Right renal pelvis (tissue), 4 donors: ENCODE data around the gene CACHD1. TPM values are rescaled to one million over a fixed set of nuclear protein-coding genes. Genes with fewer than 3 reads are reported as not detected.
"Not testable (repeated sequence)": the region's sequence is repeated elsewhere in the genome, so short reads cannot be mapped to it uniquely, and the experiment has no call there.

Source experiments
- DNase-seq, 4 donors: peaks; one replicate each; pipeline ENCODE4 v3.0.0-alpha.2; 2013; ENCODE audit warnings: low read depth in 4 of 4, low spot score in 3 of 4, missing footprints in 1 of 4
- polyA plus RNA-seq, 4 donors: library from polyadenylated mRNA; unstranded; fragments of 120-200 nt; gene quantifications; one replicate each; pipeline ENCODE4 v1.2.1, GENCODE V29; 2013; ENCODE audit not compliant: insufficient read length in 4 of 4

Gene CACHD1
- polyA plus RNA-seq, 4 donors, result 51.8 to 65.1 (median 56.4) TPM

DNA sequence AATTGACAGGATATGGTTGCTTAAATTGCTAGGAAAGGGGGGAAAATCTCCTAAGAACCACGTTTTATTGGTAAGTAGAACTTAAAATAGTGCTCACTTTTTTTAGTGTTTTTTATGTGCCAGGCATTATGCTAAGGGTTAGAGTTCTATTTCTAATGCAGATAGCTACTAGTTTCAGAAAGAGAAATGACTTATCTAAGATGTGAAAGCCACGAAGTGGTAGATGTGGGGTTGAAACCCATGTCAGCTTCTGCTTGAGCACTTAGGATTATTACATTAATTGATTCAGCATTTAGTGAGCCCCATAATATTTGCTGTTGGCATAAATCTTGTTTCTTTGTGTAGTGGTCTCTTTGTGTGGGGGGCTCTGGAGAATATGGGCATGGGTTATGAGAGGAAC is 24.7 kb downstream of the CACHD1 start:
- DNase-seq, result no peak

DNA sequence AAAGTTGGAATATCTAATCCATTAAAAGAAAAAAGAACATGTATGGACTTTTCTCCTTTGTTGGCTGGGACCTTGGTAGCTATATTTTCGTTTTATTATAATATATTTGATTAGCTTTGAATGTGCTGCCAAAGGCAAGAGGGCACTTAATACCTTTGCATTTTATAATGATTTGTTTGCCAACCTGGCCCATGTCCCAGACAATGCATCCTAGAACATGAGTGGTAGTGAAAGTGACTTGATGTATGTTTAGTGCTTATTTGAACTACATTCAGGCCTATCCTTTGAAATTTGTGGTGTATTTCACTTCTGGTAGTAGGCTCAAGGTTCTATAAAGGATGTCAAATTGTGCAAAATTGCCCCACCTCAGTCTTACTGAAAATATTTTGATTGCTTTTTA is 25.9 kb downstream of the CACHD1 start:
- DNase-seq, result no peak

DNA sequence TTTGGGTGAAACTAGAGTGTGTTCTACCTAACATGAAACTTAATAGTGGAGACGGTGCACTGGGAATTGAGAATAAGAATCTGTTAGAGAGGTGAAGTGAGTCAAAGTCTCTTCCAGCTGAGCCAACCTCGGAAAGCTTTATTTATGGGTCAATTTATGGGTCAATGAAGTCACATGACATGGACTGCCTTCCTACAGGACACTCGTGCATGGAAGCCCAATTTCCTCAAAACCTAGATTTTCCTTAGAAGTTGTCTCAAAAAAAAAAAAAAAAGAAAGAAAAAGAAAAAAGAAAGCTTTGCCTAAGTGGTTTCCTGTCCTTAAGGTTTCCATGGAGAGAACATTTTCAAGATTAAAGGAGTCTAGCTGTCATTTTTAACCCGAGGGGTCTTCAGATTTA is 26.7 kb downstream of the CACHD1 start:
- DNase-seq, result no peak

DNA sequence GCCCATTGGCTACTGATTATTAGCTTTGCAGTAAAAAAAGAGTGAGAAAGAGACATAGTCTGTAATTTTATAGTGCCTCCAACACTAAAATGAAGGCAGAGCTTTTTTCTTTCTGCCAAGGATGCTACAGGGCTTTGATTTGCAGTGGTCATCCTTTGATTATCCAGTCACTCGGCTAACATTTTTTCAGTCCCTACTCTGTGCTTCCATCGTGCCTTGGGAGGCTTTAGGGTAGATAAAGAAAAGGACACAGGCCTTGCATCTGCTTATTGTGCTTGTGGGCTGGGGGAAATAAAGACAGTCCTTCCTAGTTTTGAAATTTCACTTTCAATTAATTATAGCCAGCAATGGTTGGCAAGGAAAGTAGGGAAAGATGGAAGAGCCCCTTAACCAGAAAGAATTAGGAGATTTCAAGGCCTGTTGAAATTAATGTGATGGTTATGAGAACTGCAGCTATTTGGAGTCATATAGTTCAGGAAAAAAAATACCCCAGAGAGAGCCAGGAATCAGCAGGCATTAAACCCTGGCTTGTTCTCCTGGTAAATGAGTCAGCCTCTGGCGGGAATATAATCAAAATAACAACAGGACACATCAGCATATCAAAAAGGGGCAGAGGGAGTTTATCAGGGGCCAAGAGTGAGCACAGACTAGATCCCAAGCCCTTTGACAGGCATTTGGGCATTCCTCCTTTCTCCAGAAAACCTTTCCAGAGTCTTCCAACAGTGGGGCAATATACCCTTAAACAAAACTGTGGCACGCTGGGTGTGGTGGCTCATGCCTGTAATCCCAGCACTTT is 27.4 kb downstream of the CACHD1 start:
- no peak for DNase-seq

DNA sequence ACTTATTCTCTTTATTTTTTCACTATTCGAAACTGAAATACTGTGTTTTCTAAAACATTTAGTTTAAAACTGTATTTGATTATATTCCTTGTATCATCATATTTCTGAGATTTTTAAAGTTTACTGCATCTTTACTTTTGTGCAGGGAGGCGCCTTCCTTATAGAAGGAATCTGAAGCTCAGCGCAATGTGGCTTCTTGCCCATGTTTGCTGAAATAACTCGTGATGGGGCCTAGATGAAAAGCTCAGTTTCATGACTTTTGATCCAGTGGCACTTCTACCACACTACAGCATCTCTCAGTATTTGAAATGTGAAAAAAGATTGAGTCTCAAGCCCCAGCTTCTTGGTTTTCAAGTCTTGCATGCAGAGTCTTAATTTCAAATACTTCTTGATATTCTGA is 28.4 kb downstream of the CACHD1 start:
- no peak for DNase-seq

DNA sequence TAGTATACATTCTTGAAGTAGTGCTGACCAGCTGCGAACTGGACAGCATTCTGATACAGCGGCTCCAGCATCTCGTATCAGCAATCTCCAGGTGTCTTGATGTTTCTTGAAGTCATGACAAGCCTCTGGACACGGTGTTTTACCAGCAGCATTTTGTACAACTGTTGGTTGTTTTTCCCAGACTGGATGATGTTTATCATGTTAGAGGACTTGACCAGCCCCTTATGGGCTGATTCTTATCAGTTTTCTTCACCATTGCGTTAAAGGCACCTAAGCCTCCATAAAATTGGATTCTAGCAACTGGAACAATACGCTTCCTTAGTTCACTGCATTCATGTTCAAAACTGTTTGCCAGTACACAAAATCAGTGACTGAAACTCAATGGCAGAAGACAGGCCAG is 29.1 kb downstream of the CACHD1 start:
- no peak for DNase-seq

DNA sequence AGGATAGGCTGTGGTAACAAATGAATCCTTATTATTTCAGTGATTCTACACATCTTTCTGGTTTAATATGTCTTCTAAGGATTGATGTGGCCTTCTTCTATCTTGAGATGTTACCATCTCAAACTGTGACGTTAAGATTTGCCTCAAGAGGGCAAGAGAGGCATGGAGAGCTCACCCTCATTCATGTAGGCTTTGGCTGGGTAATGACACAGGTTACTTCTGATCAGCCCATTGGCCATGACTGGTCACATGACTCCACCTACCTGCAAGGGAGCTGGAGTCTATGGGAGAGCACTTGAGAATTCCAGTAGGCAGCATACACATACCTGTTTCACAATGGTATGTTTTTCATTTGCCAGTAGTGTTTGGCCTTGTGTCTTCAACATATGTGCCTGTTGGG is 30.0 kb downstream of the CACHD1 start:
- DNase-seq, result no peak

DNA sequence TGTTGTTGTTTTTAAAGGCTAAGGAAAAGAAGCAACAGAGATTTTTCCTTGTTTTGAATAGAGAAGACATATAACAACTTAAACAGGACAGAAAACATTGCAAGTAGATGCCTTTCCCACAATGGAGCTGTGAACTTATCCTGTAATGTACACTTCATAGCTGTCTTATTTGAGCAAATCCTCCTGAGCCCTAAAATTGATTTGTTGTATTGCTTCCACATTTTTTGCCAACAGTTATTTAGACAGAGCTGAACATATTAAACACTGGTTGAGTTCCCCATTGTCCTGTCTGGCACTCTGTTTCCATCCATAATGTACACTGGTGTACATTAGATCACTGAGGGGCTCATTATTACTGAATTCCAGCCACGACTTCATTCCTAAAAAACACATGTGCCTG is 32.2 kb downstream of the CACHD1 start:
- no peak for DNase-seq

DNA sequence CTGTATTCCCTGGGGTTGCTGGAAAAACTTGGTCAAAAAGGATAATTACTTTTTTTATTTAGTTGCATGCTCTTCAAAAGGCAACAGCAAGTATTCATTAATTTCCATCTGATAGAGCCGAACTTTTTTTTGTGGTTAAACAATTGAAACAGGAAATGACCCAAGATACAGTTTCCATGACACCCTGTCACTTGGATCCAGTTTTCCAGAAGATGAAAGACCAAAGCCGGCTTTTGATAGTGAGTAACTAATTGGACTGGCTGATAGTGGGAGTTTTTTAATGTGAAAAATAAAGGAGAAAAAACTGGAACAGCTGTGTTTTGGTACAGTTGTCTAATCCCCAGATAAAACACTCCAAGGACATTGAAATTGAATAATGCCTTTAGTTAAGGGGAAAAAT is 33.0 kb downstream of the CACHD1 start:
- no peak for DNase-seq

DNA sequence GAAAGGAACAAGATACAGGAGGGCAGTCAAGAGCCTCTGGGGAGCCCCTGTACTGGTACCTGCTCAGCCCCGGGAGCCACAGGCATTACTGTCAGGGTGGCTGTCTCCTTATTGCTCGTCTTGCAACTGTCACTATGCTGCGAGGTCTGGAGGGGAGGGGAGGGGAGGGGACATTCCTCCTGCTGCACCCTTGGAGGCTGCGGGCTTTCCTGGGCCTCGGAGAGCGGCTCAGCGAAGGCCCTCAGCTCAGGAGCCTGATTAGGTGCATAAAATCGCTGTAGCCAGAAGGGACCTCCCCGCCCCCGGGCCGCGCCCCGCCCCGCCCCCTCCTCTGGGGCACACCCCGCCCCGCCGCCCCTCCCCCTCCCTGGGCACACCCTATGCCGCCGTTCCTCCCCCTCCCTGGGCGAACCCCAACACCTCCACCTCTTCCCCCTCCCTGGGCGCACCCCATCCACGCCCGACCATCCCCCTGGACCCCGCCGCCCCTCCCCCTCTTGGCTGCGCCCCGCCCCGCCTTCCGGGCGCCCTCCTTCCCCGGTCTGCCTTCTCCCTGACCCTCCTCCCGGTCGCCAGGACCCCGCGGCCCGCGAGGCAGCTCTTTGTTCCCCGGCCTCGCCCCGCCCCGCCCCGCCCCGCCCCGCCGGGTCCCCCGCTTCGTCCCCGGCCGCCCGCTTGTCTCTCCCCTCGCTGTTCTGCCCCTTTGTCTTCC is 35.5 kb downstream of the CACHD1 start:
- no peak for DNase-seq

DNA sequence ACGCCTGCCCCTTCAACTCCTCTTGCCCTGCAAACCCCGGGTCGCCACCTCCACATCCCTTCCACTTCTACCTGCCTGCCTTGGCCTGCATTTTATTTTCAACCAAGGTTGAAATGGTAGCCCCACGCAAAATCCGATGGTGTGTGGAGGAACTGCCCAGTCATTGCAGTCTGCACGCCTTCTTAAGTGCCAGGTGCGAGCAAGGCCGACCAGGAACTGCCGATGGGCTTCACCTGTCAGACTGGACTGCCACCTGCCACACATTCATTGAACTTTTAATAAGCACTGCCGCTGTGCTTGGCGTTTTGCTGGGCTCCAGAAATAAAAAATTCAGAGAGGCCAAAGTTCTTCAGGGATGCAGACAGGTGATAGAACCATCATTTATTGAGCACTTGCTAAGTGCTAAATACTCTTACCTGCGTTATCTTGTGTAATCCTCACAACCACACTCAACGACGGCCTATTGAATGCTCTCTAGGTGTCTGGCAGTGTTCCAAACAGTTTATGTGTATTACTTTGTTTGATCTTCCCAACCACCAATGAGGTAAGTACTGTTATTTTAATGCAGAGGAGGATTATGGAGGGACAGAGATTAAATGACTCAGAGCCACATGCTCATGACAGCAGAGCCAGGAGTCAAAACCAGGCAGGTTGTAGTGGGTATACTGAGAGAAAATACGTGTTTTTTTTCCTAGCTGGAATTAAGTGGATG is 36.2 kb downstream of the CACHD1 start:
- DNase-seq, result no peak

DNA sequence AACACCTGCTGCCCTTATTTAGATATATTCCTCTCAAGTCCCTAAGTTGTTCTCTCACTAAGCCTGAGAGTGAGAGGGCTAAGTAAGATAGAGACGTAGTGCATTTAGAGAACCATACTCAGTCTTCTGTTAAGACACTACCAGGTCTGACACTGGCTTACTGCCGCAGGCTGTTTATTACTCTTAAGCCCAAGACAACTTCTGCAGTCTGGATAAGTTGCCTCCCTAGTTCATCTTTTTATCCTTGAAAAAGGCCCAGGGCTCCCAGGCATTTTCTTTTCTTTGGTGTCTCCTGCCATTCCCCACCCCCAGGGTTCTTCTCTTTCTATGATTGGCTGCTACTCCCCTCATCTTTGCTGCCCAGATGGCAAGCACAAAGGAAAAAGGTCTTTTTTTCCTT is 38.7 kb downstream of the CACHD1 start:
- DNase-seq, result no peak

DNA sequence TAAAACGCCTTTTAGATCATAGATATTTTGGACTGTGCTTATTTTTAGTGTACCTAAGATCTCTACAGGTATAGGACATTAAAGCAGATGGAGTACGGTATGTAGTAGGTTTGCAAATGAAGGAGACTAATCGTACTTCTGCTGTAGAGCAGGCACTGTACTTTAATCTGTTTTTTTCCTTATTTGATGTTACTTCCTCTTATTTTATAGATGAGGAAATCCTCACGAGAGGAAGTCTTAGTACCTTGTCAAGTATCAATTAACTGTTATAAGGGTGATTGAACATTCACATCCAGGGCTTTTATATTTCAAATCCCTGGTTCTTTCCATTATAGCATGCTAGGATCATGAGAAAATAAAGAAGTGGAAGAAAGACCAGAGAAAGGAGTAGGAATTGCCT is 41.1 kb downstream of the CACHD1 start:
- DNase-seq, result no peak

DNA sequence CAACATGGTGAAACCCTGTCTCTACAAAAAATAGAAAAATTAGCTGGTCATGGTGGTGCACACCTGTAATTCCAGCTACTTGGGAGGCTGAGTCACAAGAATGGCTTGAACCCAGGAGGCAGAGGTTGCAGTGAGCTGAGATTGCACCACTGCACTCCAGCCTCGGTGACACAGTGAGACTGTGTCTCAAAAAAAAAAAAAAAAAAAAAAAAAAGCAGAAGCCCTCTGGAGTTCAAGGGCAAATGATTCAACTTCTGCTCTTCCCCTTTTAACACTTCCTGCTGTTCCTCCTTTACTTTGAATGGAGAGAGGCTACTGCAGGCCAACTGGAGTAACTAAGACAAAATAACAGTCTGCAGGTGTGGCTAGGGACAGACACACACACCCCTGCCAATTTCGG is 42.3 kb downstream of the CACHD1 start:
- not testable (repeated sequence) for DNase-seq

DNA sequence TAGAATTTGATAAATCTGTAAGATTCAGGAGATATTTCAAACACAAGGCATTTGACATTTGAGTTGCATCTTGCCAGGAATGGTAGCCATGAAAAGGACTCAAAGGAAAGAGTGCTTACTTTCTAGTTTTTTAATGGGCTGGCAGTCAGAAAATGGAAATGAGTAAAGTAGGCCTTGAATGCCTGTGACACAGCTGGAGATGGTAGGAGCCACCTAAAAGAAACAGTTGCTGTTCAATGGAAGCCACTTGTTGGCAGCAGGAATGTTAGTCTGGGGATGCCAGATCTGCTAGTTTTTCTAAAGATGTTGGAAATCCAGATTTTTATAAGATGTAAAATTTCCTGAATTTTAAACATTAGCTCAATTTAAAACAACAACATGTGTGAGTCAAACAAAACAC is 43.6 kb downstream of the CACHD1 start:
- DNase-seq, result no peak

DNA sequence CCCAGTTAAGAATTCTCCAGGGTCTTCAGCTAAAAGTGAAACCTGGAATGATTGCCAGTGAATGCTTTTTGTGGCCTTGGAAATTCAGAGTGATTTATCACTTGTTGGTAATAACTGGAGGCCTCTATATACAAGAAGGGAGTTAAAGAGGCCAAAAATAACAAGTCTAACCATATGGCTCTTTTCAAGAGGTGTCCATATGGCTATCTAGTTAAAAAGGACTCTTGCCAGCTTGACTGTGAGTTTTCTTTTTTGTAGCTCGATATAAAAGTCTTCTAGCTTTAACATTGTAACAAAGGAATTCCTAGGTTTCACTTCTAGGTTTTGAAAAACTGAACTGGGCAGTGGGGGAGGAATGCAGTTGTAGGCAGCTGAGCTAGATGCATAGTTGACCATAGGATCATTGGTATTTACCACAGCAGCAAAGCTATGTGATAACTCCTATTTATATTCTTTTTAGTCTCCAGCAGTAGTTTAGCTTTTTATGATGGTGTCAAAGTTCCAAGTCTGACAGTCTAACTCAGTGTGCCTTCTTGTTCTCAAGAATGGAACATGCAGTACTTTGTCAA is 44.4 kb downstream of the CACHD1 start:
- DNase-seq, result peak; percentile 53 to 81 (median 76)

DNA sequence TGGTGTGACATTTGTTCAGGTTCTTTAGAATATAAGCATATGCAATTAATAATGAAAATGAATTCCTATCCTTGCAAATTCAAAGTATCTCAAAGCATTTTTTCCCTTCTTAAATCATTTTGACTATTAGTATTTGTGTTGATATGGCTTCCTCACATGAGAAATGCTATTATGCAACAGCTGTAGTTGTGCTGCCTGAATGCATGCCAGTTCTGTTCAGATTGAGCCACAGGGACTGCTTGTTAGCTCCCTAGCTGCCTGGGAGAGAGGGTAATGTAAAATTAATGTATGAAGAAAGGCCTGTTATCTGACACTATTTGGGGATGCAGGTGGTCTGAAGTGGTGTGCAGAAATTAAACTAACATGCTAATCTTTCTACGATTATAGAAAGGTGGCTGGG is 45.5 kb downstream of the CACHD1 start:
- no peak for DNase-seq

DNA sequence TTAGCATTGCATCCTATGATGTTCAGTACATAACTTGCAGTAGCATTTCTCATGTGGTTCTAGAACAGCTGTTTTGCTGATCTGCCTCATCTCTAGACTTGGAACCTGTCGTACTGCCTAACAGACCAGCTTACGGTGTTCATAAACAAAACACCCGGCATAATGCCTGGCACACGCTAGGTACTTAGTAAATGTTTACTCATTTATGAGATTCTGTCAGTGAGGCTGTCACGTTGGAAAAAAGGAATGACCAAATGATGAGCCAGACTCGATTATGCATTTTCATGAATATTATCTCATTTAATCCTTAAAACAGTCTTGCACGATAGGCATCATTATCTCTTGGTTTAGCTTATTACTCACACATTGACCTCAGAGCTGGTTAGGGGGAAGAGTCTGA is 46.4 kb downstream of the CACHD1 start:
- DNase-seq, result no peak

DNA sequence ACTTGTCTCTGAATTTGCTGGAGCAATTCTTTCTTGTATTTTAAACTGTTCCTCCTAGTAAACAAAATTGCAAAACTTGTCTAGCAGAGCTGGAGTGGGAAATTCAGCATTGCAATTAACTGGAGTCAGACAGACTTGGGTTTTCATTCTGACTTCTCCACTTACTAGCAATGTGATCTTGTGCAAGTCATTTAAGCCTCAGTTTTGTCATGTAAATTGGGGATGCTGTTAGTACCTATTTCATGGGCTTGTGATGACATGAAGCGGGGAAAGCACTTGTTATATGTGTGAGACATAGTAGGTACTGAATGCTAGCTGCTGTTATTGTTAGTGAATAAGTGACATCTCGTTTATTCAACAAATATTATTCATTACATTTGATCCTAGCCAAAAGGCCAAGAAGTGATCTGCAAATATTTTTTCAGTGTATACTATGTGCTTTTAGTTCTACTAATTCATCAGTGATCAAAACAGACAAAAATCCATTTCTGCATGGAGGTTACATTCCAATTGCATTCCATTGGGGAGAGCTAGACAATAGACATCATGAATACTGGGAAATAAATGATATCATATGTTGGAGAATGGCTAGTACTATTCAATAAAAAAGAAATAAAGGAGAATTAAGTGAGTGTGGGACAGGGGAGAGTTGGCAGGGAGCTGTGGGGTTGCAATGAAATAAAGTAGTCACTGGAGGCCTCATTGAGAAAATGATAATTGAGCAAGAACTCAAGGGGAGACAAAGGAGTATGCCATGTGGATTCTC is 47.1 kb downstream of the CACHD1 start:
- no peak for DNase-seq

DNA sequence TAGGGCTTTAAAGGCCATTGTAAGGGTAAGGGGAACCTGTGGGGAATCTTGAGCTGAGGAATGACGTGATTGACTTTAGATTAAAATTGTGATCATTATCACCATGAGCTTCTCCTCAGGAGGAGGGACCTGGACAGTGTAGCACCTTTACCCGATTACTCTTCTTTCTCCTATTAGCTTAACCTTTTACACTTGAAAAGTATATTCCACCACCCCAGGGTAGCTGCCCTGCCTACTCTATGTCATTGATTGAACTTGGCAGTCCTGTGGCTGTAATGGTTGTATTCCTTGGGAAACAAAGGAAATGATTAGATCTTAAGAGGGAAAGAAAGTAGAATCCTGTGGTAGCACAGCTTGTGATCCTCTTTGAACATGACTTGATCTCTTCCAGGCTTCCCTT is 47.7 kb downstream of the CACHD1 start:
- no peak for DNase-seq
